Measurements from ENCODE around the gene GNA12.

GRCh38 chr7:2833083-2833910 lies 10.8 kb downstream of the GNA12 start:
- TF ChIP-seq EZH2 (IDR thresholded peaks at IDR 0.05; ENCODE audit: insufficient read depth, poor library complexity, severe bottlenecking), result no peak
- no peak for TF ChIP-seq EZH2phosphoT487 (IDR thresholded peaks at IDR 0.05; ENCODE audit: insufficient read depth, low read depth)

All from GM23248 (cell line).